Stimulated activated CD4-positive, alpha-beta T cell treated with anti-CD3 and anti-CD28 coated beads, Interleukin-15, amount 100 ng/mL, for 24 hours (primary cell): ENCODE measurements around the gene CBLC.
A peak's percentile ranks its signal among the peaks of the same experiment; 100 is the strongest.

Experiments
- DNase-seq: peaks from one replicate; pipeline ENCODE4 v3.0.0-alpha.2; 2020

The CBLC gene

GRCh38 chr19:44777715-44778347 is at the start of gene CBLC:
CBLC (plus strand) TSS chr19:44777890; CDS start chr19:44777932, 42 bp downstream.
- peak; percentile 34 for DNase-seq

GRCh38 chr19:44728178-44728577 is 49.5 kb upstream of the CBLC start:
- DNase-seq: no peak

GRCh38 chr19:44729516-44730033 is 48.1 kb upstream of the CBLC start:
- DNase-seq: no peak

GRCh38 chr19:44731081-44731480 is 46.6 kb upstream of the CBLC start:
- no peak for DNase-seq

- DNase-seq: no peak
These were observed 46.1 kb upstream of the CBLC start for GRCh38 chr19:44731622-44732021.

GRCh38 chr19:44732235-44733014 is 45.3 kb upstream of the CBLC start:
- DNase-seq: no peak

- DNase-seq: no peak
These were observed 43.3 kb upstream of the CBLC start for GRCh38 chr19:44734357-44734756.

- no peak for DNase-seq
These were observed 42.7 kb upstream of the CBLC start for GRCh38 chr19:44735011-44735410.

GRCh38 chr19:44737238-44738071 is 40.2 kb upstream of the CBLC start:
- DNase-seq: no peak

- DNase-seq: no peak
These were observed 39.6 kb upstream of the CBLC start for GRCh38 chr19:44738136-44738535.

- no peak for DNase-seq
These were observed 38.8 kb upstream of the CBLC start for GRCh38 chr19:44738603-44739558.

- DNase-seq: no peak
These were observed 37.3 kb upstream of the CBLC start for GRCh38 chr19:44740351-44740824.

GRCh38 chr19:44741258-44741731 is 36.4 kb upstream of the CBLC start:
- no peak for DNase-seq

- peak; percentile 51 for DNase-seq
These were observed 35.8 kb upstream of the CBLC start for GRCh38 chr19:44741841-44742329.

GRCh38 chr19:44742330-44743061 is 35.2 kb upstream of the CBLC start:
- DNase-seq: no peak

GRCh38 chr19:44744871-44745332 is 32.8 kb upstream of the CBLC start:
- no peak for DNase-seq

- DNase-seq: no peak
These were observed 32.3 kb upstream of the CBLC start for GRCh38 chr19:44745341-44745831.

- no peak for DNase-seq
These were observed 31.6 kb upstream of the CBLC start for GRCh38 chr19:44745887-44746600.

GRCh38 chr19:44746616-44746945 is 31.1 kb upstream of the CBLC start:
- DNase-seq: no peak
